Glomerular visceral epithelial cell (primary cell): ENCODE results near the gene ELAPOR1.
A peak's percentile ranks its signal among the peaks of the same experiment; 100 is the strongest.
"Not testable (repeated sequence)": the region's sequence is repeated elsewhere in the genome, so short reads cannot be mapped to it uniquely, and the experiment has no call there.

ENCODE experiments used
- DNase-seq: peaks from one replicate; pipeline ENCODE4 v3.0.0-alpha.2; 2016; ENCODE audit errors: extremely low spot score

The ELAPOR1 gene

DNA sequence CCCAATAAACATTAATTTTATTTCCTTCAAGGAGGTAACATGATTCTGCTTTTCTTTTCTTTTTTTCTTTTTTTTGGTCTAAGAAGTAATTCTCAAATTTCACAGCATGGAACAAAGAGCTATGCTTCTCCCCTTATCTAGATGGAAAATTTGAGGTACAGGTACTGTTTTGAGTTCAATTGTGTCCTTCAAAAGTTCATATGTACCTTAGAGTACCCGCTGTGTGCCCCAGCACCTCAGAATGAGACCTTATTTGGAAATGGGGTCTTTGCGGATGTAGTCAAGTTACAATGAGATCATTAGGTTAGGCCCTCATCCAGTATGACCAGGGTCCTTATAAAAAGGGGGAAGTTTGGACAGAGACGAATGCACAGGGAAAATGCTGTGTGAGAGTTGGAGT is 22.0 kb downstream of the ELAPOR1 start:
- no peak for DNase-seq

DNA sequence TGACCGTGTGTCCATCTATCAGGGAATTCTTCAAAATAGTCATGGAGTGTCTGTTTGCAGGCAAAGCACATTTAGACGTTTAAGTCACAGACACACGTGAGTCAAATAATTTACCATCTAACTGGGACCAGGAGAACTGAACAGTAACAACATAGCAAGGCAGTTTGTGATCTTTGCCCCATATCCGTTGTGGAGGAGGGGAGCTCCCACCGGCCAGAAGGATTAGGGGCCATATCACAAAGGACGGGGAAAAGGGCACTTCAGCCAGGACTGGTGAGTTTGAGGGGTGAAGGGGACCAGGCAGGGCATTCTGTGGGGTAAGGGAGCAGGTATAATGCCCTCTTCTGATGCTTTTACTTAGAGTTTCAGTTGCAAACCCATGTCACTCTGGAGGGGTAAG is 22.9 kb downstream of the ELAPOR1 start:
- DNase-seq: no peak

DNA sequence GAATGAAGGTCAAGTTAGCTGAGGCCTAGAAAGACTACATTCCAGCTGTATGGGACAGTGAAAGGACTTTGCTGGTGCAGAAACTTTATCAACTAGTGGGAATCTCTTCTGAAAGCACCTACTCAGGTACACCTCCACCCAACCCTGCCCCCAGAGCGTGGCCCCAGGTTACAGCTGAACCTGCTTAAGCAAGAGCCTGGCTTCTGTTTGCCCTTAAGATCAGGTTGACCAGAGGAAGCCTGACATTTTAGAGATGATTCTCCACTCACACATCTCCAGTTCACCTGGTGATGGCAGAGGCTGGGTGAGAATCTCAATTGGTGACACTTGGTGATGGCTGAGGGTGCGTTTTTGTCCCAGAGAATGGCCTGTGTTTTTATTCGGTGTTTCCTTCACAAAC is 24.0 kb downstream of the ELAPOR1 start:
- no peak for DNase-seq

DNA sequence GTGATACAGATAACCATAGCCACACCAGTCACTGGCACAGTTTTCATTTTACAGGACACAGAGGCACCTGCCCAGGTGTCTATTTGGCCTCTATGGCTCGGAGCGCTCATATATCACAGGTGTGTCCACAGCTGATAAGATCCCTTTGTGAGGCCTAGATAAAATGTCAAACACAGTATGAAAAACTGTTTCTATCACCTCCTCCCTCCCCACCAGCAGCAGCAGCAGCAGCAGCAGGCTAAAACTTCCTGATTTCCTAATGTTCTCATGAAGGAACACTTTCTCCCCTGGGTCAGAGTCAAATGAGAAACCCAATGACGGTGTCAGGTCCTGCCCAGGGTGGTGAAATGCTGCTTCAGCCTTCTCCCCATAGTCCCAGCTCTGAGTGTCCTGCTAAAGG is 24.4 kb downstream of the ELAPOR1 start:
- no peak for DNase-seq

DNA sequence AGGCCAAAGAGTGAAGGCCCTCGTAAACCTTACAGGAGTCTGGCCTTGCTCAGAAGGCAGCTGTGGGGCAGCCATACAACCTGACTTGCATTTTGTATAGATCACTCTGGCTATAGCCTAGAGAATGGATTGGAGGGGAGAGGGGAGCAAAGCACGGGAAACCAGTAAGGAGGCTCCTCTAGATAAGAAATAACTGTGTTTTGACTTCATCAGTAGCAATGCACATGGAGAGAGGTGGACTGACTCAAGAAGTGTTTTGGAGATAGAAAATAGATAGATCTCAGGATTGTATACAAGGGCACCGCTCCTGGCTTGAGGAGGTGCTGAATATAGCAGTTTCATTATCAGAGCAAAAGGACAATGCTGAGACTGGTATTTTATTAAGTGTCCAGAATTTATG is 26.5 kb downstream of the ELAPOR1 start:
- no peak for DNase-seq

DNA sequence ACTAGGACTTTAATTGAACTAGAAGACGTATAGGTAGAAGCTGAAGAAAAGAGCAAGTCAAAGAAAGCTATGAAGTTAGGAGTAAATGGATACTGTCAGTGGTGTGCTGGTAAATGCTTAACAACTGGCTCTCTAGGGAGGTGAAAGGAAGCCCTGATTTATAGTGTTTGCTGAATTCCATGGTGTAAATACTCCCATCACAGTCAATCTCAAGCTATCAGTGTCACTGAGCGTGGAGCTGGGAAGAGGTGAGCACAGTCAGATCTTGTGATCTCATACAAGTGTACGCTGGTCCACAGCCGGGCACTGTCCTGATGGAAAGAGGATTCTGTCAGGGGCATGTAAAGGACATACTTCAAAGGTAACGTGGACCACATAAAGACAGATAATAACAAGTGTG is 28.3 kb downstream of the ELAPOR1 start:
- no peak for DNase-seq

DNA sequence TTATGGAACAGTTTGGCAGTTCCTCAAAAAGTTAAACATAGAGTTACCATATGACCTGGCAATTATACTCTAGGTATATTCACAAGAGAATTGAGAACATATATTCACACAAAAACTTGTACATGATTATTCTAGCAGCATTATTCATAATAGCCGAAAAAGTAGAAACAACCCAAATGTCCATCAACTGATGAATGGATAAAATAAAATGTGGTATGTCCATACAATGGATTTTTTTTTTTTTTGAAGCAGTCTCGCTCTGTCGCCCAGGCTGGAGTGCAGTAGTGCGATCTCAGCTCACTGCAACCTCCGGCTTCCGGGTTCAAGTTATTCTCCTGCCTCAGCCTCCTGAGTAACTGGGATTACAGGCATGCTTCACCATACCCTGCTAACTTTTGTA is 28.8 kb downstream of the ELAPOR1 start:
- DNase-seq: not testable (repeated sequence)

DNA sequence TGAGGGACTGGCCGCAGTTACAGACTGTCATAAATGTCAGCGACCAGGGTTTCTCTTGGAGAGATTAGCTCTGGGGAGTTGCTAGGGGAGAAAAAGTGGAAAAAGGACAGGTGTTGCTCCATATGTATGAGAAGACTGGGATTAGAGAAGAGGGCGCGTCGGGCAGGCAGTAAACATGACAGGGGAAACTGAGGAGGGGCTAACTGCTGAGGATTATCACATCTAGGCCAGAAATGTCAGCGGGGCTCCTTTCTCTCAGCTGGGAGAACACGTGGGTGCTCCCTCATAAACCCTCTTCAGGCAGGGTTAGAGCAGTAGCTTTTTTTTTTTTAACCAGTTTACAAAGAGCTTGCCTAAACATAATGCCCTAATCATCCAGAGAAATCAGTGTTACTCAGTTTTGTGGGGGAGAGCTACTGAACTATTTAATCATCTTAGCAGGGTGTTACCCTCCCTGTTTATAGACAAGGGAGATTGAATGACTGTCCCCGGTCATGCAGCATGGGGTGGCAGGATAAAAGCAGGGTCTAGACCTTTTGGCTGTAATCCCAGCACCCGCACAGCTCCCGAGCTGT is 35.2 kb downstream of the ELAPOR1 start:
- DNase-seq: no peak

DNA sequence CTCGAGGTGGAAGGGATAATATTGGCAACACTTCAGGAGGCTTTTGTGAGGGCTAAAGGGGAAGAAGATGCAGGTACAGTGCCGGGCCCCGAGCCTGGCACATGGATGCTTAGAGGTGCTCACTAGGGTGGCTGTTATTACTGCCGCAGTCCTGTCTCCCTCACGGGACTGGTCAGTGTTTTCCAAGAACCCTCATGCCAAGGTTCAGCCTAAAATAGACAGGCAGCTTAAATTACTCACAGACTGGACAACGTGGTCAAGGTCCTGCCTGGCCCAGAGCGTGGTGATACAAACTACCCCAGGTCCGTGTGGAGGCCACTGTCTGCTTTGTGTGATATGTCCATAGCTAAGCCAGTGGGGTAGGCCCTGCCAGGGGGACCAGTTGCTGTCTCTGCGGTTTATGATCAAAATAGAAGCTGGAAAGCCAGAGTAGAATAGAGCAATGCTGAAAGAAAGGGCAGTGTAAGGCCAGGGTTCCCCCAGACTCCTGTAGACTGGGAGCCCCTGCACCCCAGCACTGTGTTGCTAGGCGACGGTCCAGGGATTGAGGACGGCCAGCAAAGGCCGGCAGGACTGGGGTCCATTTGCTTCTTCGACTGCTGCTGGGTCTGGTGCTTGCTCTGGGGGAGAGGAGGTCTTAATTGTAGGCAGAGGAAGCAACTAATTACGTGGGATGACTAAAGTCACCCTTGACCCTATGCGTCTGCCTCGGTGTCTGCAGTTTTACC is 36.1 kb downstream of the ELAPOR1 start:
- DNase-seq: no peak

DNA sequence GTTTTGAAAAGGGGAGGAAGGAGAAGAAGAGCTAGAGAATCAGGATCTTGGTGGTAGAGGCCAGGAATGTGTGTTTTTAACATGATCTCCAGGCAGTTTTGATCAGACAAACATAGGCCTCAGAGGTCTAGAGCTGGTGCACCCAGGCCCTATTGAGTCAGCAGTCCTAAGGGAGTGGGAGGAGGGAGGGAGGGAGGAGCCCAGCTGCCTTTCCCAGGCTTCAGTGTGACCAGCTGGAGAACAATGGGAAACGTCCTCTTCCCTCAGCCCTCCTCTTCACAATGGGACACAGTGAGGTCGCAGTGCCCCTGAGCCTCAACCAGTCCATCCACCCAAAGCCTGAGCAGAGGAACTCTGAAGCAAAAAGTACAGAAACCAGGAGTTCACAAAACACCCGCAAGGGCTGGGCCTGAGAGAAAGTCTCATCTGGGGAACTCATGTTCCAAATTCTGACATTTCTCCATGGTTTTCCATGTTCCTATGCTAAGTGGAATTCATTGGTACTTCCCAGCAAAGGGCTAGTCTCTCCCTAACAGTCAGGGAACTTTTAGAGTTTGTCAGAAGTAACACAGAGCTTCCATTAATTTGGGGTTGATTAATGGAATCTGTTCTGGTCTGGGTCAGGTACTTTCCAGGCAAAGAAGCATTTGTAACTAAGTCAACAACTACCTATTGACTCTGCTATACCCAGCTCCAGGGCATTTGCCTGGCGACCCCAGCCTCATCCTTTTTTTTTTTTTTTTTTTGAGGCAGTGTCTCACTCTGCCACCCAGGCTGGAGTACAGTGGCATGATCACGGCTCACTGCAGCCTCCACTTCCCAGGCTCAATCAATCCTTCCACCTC is 37.5 kb downstream of the ELAPOR1 start:
- peak; percentile 50 for DNase-seq

DNA sequence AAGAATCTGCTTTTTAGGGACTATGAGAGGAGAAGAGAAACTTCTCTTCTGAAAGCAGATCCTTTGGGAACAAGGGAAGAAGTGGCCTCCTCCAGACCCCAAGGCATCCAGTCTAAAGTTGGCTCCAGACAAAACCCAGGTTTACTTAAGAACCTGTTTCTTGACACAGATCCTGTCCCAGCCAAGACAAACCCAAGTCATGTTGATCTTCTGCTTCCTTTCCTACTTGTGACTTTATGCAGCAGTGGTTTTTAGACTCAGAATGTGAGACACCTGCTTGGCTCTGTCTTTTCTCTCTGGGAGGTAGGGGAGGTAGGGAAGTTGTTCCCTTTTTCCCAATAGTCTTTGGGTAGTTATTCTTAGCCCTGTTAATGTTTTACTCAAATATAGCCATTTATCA is 38.3 kb downstream of the ELAPOR1 start:
- DNase-seq: peak; percentile 8

DNA sequence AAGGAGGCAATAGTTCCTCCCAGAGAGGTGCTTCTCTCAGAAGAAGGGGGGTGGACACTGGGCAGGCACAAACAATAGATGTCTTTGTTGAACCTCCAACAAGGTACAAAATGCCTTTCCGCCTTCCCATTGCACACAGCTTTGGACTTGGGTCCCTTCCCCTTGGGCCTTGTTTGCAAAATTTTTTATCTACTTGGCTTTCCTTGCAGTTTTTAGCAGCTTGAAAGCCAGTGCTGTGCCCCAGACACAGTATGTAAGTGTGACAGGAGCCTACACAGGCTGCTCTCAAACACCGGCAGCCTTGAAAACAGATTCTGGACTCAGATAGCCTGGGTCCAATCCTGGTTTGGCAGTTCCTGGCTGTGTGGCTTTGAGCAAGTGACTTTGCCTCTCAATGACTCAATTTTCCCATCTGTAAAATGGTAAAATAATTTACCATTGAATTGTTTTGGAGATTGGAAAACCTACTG is 43.0 kb downstream of the ELAPOR1 start:
- DNase-seq: no peak

DNA sequence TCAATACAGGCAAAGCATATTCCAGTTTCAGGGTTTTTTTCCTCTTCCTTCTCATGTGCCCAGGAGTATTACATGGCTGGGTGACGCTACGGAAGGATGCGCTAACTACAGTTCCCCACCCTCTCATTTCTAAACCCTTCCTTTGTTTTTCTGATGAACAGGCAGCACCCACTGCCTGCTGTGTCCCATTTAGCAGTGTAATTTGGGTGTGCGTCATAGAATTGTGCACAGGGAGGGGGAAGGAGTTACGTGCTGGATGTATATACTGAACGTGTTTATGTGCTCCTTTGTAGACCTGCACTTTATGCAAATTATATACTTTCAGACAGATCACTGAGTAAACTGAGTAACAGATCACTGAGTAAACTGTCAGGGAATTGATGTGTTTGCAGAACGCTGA is 44.5 kb downstream of the ELAPOR1 start:
- no peak for DNase-seq

DNA sequence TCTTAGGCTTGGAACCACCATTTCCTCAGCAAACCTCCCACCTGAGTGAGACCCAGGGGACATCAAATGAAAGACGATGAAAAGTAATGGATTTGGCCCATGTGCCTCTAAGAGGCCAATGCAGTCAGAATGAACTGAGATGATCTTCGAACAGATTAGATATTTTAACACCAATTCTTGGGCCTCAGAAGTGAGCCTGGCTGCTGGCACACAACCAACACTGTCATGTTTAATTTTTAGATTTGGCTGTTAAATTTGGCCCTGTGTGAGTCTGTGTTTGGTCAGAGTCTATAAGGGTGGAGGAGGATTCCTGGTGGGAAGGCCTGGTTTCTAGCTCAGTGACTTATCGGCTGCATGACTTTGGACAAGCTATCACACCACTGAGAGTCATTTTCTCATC is 45.4 kb downstream of the ELAPOR1 start:
- DNase-seq: no peak

DNA sequence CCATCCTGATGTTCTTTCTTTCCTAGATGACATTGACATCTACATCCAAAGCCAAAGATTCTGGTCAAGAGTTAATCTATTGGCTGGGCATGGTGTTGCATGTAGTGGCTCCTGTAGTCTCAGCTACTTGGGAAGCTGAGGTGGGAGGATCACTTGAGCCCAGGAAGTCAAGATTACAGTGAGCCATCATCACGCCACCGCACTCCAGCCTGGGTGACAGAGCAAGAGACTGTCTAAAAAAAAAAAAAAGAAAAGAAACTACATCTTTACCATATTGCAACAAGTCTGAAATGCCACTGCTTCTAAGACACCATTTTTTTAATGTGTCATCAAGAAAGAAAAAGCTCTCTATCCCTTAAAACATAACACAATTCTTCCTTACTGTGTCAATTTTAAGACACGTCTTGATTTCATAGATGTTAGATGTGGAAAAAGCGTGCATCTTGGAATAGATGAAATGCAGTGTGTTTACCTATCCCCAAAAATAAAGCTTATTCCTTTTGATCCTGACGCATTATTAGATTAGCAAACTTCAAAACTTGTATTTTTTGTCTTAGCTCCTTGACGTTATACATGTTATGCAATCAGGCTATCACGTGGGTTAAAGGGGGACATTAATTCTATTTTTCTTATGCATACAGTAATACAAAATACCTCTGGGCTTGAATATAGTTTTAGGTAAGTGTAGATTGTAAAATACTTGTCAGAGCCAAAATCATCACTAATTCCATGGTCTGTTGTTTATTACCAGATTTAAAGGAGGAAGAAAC is 46.3 kb downstream of the ELAPOR1 start:
- DNase-seq: no peak

DNA sequence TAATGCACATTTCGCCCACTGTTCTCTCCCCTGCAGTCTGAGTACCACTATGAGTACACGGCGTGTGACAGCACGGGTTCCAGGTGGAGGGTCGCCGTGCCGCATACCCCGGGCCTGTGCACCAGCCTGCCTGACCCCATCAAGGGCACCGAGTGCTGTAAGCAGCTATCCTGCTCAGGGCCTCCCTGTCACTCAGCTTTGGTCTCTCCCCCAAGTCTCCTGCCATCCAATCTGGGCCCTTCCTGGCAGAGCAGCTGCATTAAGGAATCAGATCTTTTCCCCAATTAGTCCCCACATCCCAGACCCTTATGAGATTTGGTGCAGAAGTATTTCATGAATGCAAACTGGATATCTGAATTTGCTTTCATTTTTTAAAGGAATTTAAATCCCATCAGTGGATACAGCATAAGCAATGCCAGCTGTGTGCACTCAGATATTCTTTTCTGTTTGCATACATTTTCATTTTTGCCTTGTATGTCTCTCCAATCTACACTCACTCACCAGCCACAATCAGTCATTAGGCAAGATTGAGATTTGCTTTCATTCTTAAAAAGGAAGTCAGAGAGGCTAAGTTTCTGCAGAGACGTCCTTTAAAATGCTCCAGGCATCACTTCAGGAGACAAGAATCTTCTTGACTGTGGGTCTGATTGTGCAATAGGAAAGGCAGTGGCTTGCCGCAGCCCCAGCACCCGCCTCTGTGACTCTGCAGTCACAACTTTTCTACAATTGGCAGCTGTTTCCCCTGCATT is 48.1 kb downstream of the ELAPOR1 start:
- DNase-seq: peak; percentile 68

DNA sequence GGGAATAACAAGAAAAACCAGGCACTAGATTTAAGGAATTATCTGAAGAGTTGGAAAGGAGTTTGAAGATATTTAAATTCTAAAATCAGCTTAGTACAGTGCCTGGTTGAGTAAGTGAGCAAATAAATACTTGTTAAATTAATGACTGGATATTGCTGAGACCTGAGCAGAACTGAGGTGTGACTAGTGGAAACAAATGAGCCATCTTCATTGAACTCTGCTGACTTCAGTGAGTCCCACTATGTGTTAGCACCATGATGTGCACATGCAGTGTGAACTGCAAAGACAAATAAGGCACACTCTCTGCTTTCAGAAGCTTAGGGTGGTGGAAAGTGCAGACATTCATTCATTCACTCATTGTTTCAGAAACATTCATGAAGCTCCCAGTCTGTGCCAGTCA is 48.7 kb downstream of the ELAPOR1 start:
- no peak for DNase-seq

DNA sequence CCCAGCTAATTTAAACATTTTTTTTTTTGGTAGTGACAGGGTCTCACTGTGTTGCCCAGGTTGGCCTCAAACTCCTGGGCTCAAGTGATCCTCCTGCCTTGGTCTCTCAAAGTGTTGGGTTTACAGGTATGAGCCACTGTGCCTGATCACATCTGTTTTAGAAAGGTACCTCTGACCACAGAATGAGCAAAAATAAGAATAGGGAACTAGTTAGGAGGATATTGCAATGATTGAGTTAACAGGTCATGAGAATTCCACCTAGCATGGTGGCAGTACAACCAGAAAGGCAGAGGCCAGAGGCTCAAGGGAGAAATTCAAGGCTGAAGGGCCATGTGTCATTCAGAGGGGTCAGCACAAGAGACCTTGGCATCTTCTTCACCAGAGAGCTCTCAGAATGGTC is 49.6 kb downstream of the ELAPOR1 start:
- DNase-seq: no peak
